IPS-NIHi11 (cell line): ENCODE data around the gene RGS17.
"Not testable (repeated sequence)": the region's sequence is repeated elsewhere in the genome, so short reads cannot be mapped to it uniquely, and the experiment has no call there.

ENCODE experiments used
- DNase-seq: peaks from one replicate; pipeline ENCODE4 v3.0.0; 2012; ENCODE audit warnings: mixed read lengths, low spot score

The RGS17 gene, protein sequence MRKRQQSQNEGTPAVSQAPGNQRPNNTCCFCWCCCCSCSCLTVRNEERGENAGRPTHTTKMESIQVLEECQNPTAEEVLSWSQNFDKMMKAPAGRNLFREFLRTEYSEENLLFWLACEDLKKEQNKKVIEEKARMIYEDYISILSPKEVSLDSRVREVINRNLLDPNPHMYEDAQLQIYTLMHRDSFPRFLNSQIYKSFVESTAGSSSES

DNA sequence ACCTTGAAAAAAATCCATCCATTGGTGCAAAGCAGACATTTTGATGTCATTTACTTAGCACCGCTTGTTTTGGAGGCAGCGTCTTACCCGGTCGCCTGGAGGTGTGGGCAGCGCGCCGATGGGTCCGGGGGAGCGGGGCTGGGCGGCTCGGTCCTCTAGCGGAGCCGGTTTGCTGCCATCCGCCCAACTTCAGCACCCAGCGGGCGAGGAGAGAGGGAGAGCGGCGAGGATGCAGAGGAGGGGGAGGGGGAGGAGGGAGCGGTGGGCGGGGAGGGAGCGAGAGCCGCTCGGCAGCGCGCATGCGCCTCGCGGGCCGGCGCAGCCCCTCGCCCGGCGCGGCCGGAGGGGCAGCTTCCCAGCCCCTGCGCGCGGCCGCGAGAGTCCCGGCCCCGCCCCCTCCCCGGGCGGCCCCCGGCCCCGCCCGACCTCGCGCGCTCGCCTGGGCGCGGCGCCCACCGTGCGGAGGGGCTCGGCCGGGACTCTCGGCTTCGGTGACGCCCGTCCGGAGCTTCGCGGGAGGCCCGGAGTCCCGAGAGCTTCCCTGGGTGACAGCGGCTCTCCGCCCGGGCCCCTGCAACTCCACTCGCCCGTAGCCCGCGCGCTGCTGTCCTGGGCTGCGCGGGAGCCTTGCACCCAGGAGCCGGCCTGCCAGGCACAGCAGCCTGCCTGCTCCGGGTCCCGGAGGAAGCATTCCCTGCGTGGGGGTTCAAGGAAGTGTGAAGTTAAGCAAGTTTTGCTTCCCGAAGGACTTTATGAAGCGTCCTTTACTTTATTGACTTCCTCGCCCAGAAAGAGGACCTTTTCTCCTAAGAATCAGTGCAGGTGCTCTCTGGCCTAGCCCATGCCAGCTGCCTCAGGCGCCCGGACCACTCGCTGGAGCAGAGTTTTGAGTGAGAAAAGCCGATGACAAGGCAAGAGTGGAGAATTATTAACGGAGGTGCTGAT is at the start of gene RGS17:
TSS of gene RGS17 (minus strand) at position 246 of the 945 bp plus-strand sequence. CDS start 87,264 bp downstream, outside the sequence.
- DNase-seq = peak; percentile 97

DNA sequence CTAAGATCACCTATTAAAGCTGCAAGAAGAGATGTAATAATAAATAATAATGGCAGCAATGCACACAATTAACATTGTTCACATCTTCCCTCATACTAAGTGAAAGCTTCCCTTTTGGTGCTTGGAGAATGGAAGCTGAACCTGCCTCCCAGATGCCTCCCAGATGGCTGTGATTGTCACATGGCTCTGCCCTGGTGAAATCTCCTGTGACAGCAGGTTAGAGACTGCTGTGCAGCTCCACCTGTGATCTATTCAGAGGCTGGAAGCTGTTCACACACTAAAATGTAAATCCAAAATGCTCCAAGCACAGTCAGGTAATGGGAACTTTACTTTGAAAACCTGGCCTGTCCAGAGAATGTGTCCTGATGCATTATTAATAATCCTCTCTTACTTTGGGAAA is 41.7 kb upstream of the RGS17 start:
- no peak for DNase-seq

DNA sequence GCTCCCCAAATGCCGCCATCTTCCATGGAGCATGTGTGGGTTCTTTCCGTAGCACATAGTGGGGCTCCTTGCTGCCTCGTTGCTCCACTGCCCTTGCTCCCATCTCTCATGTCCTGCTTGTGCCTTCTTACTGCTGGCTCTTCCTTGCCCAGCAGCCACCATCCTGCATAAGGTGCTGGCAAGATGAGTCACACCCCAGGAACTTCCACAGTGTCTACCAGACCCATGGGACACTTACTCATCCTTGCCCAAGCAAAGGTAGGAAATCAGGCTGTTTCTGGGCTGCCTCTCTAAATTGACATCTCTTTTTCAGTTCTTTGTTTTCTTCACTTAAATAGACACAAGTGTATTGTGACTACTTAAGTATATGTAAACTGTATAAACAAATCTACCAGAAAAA is 39.4 kb upstream of the RGS17 start:
- DNase-seq = no peak

DNA sequence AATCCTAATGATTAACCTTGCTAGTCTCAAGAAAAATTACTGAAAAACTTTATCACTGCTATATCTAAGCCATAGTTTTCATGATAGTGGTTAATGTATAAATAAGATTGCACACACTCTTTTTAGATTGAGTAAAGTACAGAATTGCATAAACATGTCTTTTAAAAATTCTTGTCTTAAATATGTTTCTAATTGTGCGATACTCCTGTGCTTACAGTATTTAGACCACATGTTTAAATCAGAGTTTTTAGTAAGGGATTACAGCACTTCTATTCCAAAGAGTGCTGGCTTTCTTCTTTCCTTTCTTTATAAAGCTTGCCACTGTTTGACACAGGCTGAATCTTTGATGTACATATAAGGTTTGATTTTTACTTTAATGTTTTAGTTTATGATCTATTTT is 36.8 kb upstream of the RGS17 start:
- DNase-seq = no peak

DNA sequence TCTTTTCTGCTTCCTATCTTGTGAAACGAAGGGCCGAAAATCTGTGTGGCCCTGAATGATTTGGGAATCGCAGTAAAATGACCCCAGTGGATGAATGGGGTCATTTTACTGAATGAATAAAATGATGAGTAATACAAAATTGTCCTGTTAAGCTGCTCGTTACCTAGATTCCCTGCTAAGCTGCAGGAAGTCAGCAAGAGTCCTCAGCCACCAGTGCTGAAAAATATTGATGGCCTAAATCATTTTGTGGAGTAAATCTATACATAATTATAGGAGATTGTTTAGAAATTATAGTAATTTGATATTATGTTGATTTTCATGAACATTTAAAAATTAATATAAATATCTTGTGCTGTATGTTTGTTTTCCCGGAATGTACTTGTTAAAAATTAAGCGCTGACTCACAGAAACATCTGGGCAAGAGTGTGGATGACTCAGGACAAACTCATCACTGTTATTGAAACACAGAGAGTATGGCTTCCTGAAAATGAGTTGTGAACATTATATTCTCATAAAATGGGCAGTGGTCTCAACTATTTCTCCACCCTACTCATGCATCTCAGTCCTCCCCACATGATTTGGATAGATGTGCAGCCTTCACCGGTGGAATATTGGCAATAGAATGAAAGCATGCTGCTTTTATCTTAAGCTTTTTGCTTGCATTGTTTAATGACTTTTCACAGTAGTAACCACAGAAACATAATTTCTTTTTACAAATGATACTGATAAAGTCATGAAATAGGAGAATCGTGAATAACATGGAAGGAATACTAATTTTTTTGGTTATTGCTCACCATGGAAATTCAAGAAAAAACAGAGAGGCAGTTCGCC is 36.2 kb upstream of the RGS17 start:
- no peak for DNase-seq

DNA sequence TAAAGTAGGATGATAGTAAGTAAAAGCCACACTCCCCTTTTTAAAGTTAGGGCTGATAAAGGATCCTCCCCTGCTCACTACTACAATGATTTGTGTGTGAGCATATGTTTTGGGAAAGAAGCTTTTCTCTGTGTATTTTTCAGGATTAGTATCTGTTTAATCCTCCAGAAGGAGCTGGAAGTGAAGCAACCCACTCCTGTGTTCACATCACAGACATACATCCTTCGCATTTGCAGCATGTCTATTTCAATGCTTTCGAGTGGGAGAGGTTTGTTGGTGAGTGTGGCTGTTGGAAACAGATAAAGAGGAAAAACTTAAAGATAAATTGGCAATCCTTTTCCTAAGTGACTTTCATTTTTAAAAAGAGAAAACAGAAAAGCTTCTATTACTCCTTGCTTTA is 31.6 kb upstream of the RGS17 start:
- DNase-seq = no peak

DNA sequence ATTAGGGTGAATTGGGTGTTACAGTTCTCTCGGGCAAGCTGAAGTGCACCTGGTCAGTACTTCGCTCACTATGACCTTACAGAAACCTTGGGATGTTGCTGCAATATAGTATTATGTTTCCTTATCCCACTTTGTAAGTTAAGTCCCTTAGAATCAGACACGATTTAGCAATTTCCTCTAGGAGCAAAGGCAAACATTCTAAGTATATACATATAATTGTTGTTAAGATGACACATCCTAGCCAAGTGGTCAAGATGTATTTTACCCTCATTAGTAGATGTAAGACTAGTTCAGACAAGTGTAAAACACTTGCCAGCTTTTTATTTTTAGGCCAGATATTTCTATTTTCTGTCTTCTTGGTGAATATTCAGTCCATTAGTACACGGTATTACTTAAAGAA is 31.1 kb upstream of the RGS17 start:
- DNase-seq = no peak

DNA sequence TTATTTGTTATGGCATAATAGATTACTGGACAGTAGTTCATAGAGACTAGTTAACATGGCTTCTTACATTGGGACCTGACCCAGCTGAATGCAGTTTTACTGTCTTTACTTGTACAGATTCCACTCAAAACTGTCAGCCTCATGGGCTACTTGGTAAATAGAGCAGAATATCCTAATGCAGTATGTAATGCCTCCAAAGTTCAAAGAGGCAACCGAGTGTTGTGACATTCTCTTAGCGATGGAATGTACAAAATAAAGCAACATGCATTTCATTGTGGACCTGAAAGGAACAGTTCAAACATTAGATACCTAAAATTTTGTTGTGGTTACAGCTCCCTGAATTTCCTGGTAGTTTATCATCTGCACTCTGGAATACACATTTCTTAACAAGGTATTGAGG is 29.1 kb upstream of the RGS17 start:
- DNase-seq = no peak

DNA sequence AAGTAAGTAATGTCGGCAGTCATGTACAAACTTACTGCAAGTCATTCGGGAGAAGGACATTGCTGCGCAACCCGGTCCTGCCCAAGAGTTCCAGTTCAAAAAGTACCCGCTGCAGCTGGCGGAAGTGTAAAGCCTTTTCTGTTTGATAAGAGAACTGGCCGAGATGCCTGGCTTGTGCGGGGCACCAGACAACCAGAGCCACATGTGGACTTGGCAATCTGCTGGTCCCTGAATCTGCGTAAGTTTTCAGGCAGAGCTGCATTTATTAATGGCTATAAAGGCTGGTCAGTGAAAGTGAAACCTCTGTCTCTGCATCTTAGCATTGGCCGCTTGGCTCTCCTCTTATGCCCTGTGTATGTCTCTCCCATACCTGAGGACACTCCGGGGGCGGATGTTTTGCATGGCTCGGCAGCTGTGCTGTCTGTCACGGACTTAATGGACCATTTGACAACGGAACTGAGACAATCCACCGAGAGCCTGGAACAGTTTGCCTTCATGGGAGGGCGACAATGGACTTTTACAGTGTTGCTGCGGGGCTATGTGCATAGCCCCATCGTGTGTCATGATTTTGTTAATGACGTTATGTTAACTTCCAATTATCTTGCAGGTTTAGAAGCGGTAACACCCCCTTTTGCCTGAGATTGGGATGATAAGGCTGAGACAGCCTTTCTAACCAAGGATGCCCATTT is 19.8 kb upstream of the RGS17 start:
- DNase-seq = no peak

DNA sequence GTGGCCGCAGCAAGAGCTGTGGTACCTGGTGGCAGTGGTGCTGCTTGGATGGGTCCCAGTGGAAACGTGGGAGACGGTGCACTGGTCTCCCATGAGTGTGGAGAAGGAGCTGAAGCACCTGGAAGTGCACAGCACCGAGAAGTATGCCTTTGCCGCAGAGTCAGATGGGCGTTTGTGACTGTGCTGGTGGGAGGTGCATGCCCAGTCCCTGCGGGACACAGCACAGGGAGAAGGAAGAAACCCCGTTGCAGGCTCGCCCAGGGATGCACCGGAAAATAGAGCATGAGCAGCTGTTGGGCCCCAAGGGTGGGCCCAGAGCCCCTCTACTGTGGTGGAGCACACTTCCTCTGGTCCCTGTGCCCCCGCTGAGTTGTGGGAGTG is 19.3 kb upstream of the RGS17 start:
- no peak for DNase-seq

DNA sequence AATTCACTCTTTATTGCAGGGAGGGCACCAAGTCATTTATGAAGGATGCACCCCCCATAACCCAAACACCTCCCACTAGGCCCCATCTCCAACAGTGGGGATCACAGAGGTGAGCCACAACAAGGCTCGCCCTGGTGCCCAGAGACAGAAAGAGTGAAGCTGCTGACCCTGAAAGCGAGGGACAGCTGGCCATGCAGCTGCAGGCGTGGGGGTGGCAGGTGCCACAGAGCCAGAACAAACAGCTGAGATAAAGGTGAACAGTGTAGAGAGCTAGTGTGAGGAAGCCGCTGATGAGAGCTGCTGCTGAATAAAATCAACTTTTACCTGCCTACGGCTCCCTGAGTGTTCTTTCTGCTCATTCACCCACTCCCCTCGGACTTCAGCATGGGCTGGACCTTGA is 18.8 kb upstream of the RGS17 start:
- no peak for DNase-seq

DNA sequence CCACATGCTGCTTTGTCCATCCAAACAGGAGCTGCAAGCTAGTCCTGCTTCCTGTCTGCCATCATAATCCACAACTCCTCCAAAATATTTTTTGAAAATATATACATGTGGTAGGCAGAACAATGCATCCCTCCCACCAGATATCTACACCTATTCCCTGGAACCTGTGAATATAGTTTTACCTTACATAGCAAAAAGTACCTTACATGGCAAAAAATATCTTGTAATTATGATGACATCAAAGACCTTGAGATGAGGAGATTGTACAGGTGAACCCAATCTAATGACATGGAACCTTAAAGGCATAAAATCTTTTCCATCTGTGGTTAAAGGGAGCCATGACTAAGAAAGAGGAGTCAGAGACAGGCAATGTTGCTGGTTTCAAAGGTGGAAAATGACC is 15.3 kb upstream of the RGS17 start:
- no peak for DNase-seq

DNA sequence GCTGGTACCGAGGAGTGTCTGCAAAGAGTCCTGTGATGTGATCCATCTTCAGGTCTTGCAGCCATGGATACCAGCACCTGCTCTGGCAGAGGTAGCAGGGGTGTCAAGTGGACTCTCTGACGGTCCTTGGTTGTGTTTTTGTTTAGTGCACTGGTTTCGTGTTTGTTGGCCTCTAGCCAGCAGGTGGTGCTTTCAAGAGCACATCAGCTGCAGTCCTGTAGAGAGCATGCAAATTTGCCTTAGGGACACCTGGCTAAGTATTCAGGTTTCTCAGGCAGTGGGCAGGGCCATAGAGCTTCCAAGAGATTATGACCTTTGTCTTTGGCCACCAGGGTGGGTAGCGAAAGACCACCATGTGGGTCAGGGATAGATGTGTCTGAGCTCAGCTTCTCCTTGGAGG is 14.5 kb upstream of the RGS17 start:
- DNase-seq = no peak

DNA sequence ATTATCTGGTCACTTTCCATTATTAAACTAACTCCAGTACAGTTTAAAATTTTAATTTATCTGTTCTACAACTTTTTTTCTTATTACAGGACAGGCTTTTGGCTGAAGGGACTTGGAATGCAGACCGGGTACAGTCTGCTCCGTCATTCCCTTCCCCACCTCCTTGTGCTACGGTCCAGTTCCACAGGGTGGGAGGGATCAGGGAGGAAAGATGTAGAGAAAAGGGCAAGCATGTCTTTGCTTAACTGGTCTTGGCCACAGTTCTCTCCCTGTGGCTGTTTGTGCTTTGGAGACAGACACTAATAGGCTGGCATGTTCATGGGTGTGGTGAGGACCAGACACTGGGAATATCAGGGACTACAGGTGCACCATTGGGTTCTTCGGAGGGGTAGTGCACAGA is 12.1 kb upstream of the RGS17 start:
- no peak for DNase-seq

DNA sequence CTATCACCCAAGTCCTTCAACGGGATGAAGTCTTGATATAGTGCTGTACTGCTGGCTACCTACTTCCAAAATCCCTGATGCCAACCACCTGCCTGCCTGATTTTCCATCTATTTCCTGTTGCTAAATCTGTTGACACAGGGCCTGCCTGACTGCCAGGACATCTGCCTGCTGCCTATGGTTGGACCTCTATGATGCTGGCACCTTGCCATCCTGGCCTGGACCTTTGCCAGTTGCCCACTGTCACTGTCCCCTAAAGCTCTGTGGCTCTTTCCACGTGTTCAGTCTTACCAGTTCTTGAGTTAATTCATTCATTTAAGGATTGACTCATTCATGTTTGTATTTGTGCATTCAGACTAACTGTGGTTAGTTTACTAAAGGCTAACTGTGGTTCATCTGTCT is 9.2 kb upstream of the RGS17 start:
- no peak for DNase-seq

DNA sequence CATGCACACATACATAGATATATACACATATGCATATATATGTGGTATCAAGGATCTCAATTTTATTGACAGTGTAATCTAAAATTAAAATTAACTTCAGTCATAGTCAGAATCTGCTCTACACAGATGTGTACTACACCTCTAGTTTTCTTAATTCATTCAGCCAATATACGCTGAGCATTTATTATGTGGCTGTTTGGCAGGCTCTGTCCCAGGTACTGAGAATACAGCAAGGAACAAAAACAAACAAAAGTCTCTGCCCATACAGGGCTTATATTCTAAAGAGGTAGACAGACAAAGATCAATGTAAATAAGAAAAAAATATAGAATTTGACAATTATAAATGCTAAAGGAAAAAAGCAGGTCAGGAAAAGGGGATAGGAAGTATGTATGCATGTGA is 7.8 kb upstream of the RGS17 start:
- no peak for DNase-seq

DNA sequence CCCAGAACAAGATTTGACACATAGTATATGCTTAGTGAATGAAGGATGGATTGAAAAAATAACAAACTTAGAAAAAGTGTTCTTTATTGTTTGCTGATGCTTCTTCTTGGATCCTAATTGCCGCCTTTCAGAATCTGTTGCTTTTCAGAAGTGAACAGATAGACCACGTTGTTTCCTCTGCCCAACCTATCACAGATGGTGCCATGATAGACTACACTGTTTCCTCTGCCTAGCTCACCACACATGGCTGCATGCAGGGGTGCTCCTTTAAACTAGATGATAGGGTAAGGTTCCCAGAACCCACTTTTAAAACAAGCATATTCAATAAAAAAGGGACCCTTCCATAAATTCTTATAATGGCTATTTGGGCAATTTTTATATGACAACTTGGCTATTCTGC is 4.6 kb upstream of the RGS17 start:
- no peak for DNase-seq

DNA sequence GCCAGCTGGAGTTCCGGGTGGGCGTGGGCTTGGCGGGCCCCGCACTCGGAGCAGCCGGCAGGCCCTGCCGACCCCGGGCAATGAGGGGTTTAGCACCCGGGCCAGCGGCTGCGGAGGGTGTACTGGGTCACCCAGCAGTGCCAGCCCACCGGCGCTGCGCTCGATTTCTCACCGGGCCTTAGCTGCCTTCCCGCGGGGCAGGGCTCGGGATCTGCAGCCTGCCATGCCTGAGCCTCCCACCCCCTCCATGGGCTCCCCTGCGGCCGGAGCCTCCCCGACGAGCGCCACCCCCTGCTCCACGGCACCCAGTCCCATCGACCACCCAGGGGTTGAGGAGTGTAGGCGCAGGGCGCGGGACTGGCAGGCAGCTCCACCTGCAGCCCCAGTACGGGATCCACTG is 2.6 kb upstream of the RGS17 start:
- not testable (repeated sequence) for DNase-seq

DNA sequence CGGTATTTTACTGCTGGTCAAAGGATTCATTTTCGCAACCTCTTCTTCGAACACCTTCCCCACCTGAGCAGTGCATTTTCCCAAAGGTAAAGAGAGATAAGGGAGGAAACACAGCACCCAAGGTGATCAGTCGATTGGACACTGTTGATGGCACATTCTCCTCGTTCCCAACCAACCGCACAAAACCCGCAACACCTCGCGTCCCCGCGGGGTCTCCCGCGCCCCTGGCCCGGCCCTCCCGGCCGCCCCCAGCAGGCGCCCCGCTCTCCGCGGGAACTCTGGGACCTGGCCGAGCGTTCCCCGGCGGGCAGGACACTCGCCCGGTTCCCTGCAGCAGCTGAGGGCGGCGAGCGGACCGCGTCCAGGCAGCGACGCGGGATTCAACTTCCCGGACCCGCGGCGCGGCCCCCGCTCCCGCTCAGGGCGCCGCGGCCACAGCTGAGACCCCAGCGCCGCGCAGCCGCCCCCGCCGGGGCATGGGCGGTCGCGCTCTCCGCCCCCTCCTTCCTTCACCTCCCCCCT is 506 bp downstream of the RGS17 start:
- DNase-seq = peak; percentile 61

DNA sequence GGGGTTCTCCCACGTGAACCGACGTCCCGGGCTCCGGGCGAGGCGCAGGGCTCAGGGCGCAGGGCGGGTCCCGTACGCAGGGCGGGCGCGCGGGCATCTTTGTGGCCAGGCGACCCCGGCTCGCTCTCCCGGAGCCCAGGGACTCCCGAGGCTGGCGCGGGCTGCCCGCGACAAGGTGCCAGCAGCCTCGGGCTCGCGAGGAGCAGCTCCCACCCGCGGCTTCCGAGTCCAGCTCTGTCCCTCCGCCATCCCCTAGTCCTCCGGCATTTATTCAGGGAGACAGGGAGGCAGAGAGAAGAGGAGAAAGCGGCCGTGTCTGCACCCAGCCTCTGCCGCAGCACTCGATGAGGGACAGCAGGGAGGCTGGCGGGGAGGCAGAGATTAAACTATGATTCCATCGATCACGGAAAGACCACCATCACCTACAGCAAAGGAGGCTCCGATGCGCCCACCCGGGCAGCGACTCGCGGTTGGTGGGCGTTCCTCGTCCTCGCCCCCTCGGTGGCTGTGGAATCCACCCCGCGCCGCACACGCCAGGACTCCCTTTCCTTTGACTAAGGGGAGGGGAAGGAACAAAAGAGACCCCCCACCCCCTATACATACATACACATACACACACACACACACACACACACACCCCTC is 1.1 kb downstream of the RGS17 start:
- DNase-seq = peak; percentile 37

DNA sequence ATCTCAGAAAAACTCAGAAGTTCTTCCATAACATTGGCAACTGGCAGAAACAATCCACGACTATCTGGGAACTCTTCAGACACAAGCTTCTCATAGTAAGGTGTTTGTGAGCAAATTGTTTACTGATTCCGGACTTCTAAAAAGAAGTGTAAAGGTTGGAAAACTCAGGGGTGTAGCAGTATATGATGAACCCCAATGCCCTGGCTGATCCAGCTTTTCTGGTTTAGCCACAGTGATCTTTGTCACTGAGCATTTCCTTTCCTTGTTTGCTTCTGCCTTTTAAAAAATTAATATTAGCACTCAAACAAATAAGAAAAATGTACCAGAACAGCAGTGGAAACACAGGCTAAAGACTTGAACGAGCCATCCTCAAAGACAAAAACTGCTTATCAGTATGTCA is 4.9 kb downstream of the RGS17 start:
- DNase-seq = no peak
